ENCODE data around the gene PEX5L. TPM values are rescaled to one million over a fixed set of nuclear protein-coding genes. Genes with fewer than 3 reads are reported as not detected.

Gene PEX5L
- total and polyA plus RNA-seq, 4 experiments from 2014 or later: 0.06 TPM; not detected in 3

- Mint-ChIP-seq H3K27ac (no peak overlapping the region), H3K9me3 (no peaks in the 10 kb centered on the region), H3K27me3 (no peaks in the 10 kb centered on the region), H3K36me3 (no peaks in the 10 kb centered on the region), H3K4me3 (no peak overlapping the region), H3K4me1 (peaks cover 0 to 3% (median 1%) of the 10 kb centered on the region in 4 donors)
- DNase-seq: no peak
- ChIA-PET CTCF (ENCODE audit: partially characterized antibody) (no interaction called here), POLR2A (ENCODE audit: partially characterized antibody) (no interaction called here)
- H3K9me3 ChIP-seq (ENCODE audit: control insufficient read depth in 1 of 2, low read length in 2 of 2): no peaks in the 10 kb centered on the region
- intact Hi-C loops (cut with micrococcal nuclease): no loop called here
- no peak overlapping the region for H3K27ac ChIP-seq (ENCODE audit: low read depth, low read length)
- no peaks in the 10 kb centered on the region for H3K27me3 ChIP-seq (ENCODE audit: insufficient read depth, low read length)
- H3K4me3 ChIP-seq (ENCODE audit: low read length in 2 of 2): no peak overlapping the region
- no peaks in the 10 kb centered on the region for H3K36me3 ChIP-seq (ENCODE audit: insufficient read depth, low read length)
- no peaks in the 10 kb centered on the region for H3K4me1 ChIP-seq (ENCODE audit: insufficient read depth, low read length)
Measured at GRCh38 chr3:179861953-179862352, 174.8 kb downstream of the PEX5L start.

GRCh38 chr3:179861292-179861691 lies 175.4 kb downstream of the PEX5L start:
- Mint-ChIP-seq H3K9me3 (no peaks in the 10 kb centered on the region), H3K27me3 (no peaks in the 10 kb centered on the region), H3K27ac (no peak overlapping the region), H3K36me3 (no peaks in the 10 kb centered on the region), H3K4me1 (peaks cover 0 to 3% (median 1%) of the 10 kb centered on the region in 4 donors), H3K4me3 (no peak overlapping the region)
- POLR2A ChIA-PET (ENCODE audit: partially characterized antibody): no interaction called here
- CTCF ChIA-PET (ENCODE audit: partially characterized antibody): no interaction called here
- no peak overlapping the region for H3K27ac ChIP-seq (ENCODE audit: low read depth, low read length)
- H3K4me1 ChIP-seq (ENCODE audit: insufficient read depth, low read length): no peaks in the 10 kb centered on the region
- no peak overlapping the region for H3K4me3 ChIP-seq (ENCODE audit: low read length in 2 of 2)
- H3K36me3 ChIP-seq (ENCODE audit: insufficient read depth, low read length): no peaks in the 10 kb centered on the region
- H3K27me3 ChIP-seq (ENCODE audit: insufficient read depth, low read length): no peaks in the 10 kb centered on the region
- no peak for DNase-seq
- H3K9me3 ChIP-seq (ENCODE audit: control insufficient read depth in 1 of 2, low read length in 2 of 2): no peaks in the 10 kb centered on the region
- intact Hi-C loops (cut with micrococcal nuclease): no loop called here

- intact Hi-C loops (cut with micrococcal nuclease): no loop called here
- no peaks in the 10 kb centered on the region for H3K27me3 Mint-ChIP-seq
Measured at GRCh38 chr3:179860275-179861107, 176.2 kb downstream of the PEX5L start.

GRCh38 chr3:179853176-179853575 lies 183.6 kb downstream of the PEX5L start:
- no peak for DNase-seq
- H3K9me3 Mint-ChIP-seq: no peaks in the 10 kb centered on the region
- Histone ChIP-seq H3K4me3 (ENCODE audit: low read length in 2 of 2) (no peak overlapping the region), H3K9me3 (ENCODE audit: control insufficient read depth in 1 of 2, low read length in 2 of 2) (no peaks in the 10 kb centered on the region), H3K36me3 (ENCODE audit: insufficient read depth, low read length) (no peaks in the 10 kb centered on the region), H3K27ac (ENCODE audit: low read depth, low read length) (no peak overlapping the region), H3K4me1 (ENCODE audit: insufficient read depth, low read length) (no peaks in the 10 kb centered on the region), H3K27me3 (ENCODE audit: insufficient read depth, low read length) (no peaks in the 10 kb centered on the region)
- intact Hi-C loops (cut with micrococcal nuclease): no loop called here
- no peaks in the 10 kb centered on the region for H3K36me3 Mint-ChIP-seq
- no peaks in the 10 kb centered on the region for H3K4me1 Mint-ChIP-seq
- no peak overlapping the region for H3K27ac Mint-ChIP-seq
- POLR2A ChIA-PET (ENCODE audit: partially characterized antibody): no interaction called here
- CTCF ChIA-PET (ENCODE audit: partially characterized antibody): interaction anchor here (1.3 kb wide), 1 partner anchor 14 kb away, joined by 4 read pairs; no protein-coding TSS in a partner anchor
- H3K27me3 Mint-ChIP-seq: no peaks in the 10 kb centered on the region
- H3K4me3 Mint-ChIP-seq: no peak overlapping the region

More at GRCh38 chr3:179860275-179861107, 176.2 kb downstream of the PEX5L start:
- Mint-ChIP-seq H3K4me1 (peaks cover 0 to 3% (median 1%) of the 10 kb centered on the region in 4 donors), H3K4me3 (no peak overlapping the region), H3K36me3 (no peaks in the 10 kb centered on the region), H3K9me3 (no peaks in the 10 kb centered on the region), H3K27ac (no peak overlapping the region)
- Histone ChIP-seq H3K27ac (ENCODE audit: low read depth, low read length) (no peak overlapping the region), H3K36me3 (ENCODE audit: insufficient read depth, low read length) (no peaks in the 10 kb centered on the region), H3K4me3 (ENCODE audit: low read length in 2 of 2) (no peak overlapping the region), H3K4me1 (ENCODE audit: insufficient read depth, low read length) (no peaks in the 10 kb centered on the region), H3K9me3 (ENCODE audit: control insufficient read depth in 1 of 2, low read length in 2 of 2) (no peaks in the 10 kb centered on the region), H3K27me3 (ENCODE audit: insufficient read depth, low read length) (no peaks in the 10 kb centered on the region)
- POLR2A ChIA-PET (ENCODE audit: partially characterized antibody): no interaction called here
- no peak for DNase-seq
- CTCF ChIA-PET (ENCODE audit: partially characterized antibody): no interaction called here

- CTCF ChIA-PET (ENCODE audit: partially characterized antibody): interaction anchor here (0.6 to 1.3 kb wide), 2 partner anchors 14 to 77 kb away, joined by 3 to 4 read pairs; no protein-coding TSS in a partner anchor
- H3K9me3 Mint-ChIP-seq: no peaks in the 10 kb centered on the region
- DNase-seq: no peak
- H3K27ac Mint-ChIP-seq: no peak overlapping the region
- Histone ChIP-seq H3K4me1 (ENCODE audit: insufficient read depth, low read length) (no peaks in the 10 kb centered on the region), H3K27me3 (ENCODE audit: insufficient read depth, low read length) (no peaks in the 10 kb centered on the region), H3K4me3 (ENCODE audit: low read length in 2 of 2) (no peak overlapping the region), H3K36me3 (ENCODE audit: insufficient read depth, low read length) (no peaks in the 10 kb centered on the region), H3K27ac (ENCODE audit: low read depth, low read length) (no peak overlapping the region), H3K9me3 (ENCODE audit: control insufficient read depth in 1 of 2, low read length in 2 of 2) (no peaks in the 10 kb centered on the region)
- intact Hi-C loops (cut with micrococcal nuclease): no loop called here
- POLR2A ChIA-PET (ENCODE audit: partially characterized antibody): no interaction called here
- no peaks in the 10 kb centered on the region for H3K36me3 Mint-ChIP-seq
- H3K4me1 Mint-ChIP-seq: no peaks in the 10 kb centered on the region
- H3K4me3 Mint-ChIP-seq: no peak overlapping the region
- no peaks in the 10 kb centered on the region for H3K27me3 Mint-ChIP-seq
Measured at GRCh38 chr3:179852142-179852905, 184.4 kb downstream of the PEX5L start.

GRCh38 chr3:179848711-179849110 lies 188.0 kb downstream of the PEX5L start:
- H3K27ac ChIP-seq (ENCODE audit: low read depth, low read length): no peak overlapping the region
- no peaks in the 10 kb centered on the region for H3K36me3 Mint-ChIP-seq
- POLR2A ChIA-PET (ENCODE audit: partially characterized antibody): no interaction called here
- no peak overlapping the region for H3K4me3 Mint-ChIP-seq
- CTCF ChIA-PET (ENCODE audit: partially characterized antibody): interaction anchor here (0.7 kb wide), 1 partner anchor 46 kb away, joined by 3 read pairs; no protein-coding TSS in a partner anchor
- H3K27me3 ChIP-seq (ENCODE audit: insufficient read depth, low read length): no peaks in the 10 kb centered on the region
- H3K4me3 ChIP-seq (ENCODE audit: low read length in 2 of 2): no peak overlapping the region
- H3K36me3 ChIP-seq (ENCODE audit: insufficient read depth, low read length): no peaks in the 10 kb centered on the region
- H3K9me3 ChIP-seq (ENCODE audit: control insufficient read depth in 1 of 2, low read length in 2 of 2): no peaks in the 10 kb centered on the region
- no peak overlapping the region for H3K27ac Mint-ChIP-seq
- H3K27me3 Mint-ChIP-seq: peaks cover 0 to 2% of the 10 kb centered on the region in 2 donors
- no peaks in the 10 kb centered on the region for H3K4me1 Mint-ChIP-seq
- no peak for DNase-seq
- H3K4me1 ChIP-seq (ENCODE audit: insufficient read depth, low read length): no peaks in the 10 kb centered on the region
- no peaks in the 10 kb centered on the region for H3K9me3 Mint-ChIP-seq
- intact Hi-C loops (cut with micrococcal nuclease): no loop called here

GRCh38 chr3:179842061-179842460 lies 194.7 kb downstream of the PEX5L start:
- intact Hi-C loops (cut with micrococcal nuclease): no loop called here
- Histone ChIP-seq H3K4me3 (ENCODE audit: low read length in 2 of 2) (no peak overlapping the region), H3K36me3 (ENCODE audit: insufficient read depth, low read length) (no peaks in the 10 kb centered on the region), H3K9me3 (ENCODE audit: control insufficient read depth in 1 of 2, low read length in 2 of 2) (no peaks in the 10 kb centered on the region), H3K27ac (ENCODE audit: low read depth, low read length) (no peak overlapping the region), H3K27me3 (ENCODE audit: insufficient read depth, low read length) (no peaks in the 10 kb centered on the region), H3K4me1 (ENCODE audit: insufficient read depth, low read length) (no peaks in the 10 kb centered on the region)
- Mint-ChIP-seq H3K36me3 (no peaks in the 10 kb centered on the region), H3K4me1 (no peaks in the 10 kb centered on the region), H3K9me3 (no peaks in the 10 kb centered on the region), H3K27ac (no peak overlapping the region), H3K27me3 (peaks cover 2 to 5% of the 10 kb centered on the region in 2 donors), H3K4me3 (no peak overlapping the region)
- ChIA-PET CTCF (ENCODE audit: partially characterized antibody) (no interaction called here), POLR2A (ENCODE audit: partially characterized antibody) (no interaction called here)
- DNase-seq: no peak
